GM19193 (cell line): ENCODE measurements around the gene DUSP8.

Experiments
- POLR2A ChIP-seq: IDR thresholded peaks from 4 replicates; pipeline ENCODE4 v1.6.1; 2011; ENCODE audit not compliant: insufficient read depth, insufficient read length; ENCODE audit errors: extremely low read depth

Gene DUSP8, protein sequence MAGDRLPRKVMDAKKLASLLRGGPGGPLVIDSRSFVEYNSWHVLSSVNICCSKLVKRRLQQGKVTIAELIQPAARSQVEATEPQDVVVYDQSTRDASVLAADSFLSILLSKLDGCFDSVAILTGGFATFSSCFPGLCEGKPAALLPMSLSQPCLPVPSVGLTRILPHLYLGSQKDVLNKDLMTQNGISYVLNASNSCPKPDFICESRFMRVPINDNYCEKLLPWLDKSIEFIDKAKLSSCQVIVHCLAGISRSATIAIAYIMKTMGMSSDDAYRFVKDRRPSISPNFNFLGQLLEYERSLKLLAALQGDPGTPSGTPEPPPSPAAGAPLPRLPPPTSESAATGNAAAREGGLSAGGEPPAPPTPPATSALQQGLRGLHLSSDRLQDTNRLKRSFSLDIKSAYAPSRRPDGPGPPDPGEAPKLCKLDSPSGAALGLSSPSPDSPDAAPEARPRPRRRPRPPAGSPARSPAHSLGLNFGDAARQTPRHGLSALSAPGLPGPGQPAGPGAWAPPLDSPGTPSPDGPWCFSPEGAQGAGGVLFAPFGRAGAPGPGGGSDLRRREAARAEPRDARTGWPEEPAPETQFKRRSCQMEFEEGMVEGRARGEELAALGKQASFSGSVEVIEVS

GRCh38 chr11:1572197-1573076 is at the start of gene DUSP8:
TSS of gene DUSP8 (minus strand) at chr11:1572271. CDS start at chr11:1565826, 6,445 bp downstream.
- no peak for TF ChIP-seq POLR2A

GRCh38 chr11:1619449-1619848 is 47.4 kb upstream of the DUSP8 start:
- no peak for TF ChIP-seq POLR2A

DNA sequence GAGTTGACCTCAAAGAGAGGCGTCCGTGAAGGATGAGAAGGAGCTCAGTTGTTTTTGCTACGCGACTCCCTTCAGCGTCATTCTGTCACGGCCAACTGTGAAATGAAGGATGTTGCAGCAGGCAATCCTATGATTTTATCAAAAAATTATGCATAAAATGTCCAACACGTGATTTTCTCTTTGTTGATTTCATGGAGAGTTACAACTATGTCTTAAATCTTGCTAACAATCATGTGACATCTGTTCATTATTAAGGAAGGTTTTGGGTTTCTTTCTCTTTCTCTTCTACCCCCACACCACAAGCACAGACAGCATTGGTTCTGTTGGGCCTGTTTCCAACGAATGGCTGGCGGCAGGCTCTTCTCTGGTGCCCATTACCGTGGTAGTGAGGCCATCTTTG is 46.2 kb upstream of the DUSP8 start:
- no peak for TF ChIP-seq POLR2A

GRCh38 chr11:1608363-1608762 is 36.3 kb upstream of the DUSP8 start, which contains the start of gene KRTAP5-3:
TSS of gene KRTAP5-3 (minus strand) at chr11:1608463. CDS start at chr11:1608385, 78 bp downstream.
- TF ChIP-seq POLR2A, result no peak

DNA sequence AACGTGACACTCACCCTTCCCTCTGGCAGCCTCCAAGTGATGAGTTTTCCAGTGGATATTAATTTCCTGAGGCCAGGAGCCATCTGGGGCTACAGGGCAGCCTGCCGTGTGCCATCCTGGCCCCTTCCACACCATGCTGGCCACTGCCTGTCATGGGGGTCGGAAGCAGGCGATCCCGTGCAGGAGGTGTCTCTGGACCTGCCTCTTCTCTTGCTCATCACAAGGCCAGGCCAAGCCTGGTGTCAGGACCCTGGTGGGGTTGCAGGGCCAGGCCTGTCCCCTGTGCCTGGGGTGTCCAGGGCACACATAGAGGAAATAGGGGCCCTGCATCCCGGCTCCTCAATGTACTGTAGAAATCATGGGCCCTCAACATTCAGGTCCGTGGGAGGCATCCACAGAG is 32.6 kb upstream of the DUSP8 start:
- no peak for TF ChIP-seq POLR2A

DNA sequence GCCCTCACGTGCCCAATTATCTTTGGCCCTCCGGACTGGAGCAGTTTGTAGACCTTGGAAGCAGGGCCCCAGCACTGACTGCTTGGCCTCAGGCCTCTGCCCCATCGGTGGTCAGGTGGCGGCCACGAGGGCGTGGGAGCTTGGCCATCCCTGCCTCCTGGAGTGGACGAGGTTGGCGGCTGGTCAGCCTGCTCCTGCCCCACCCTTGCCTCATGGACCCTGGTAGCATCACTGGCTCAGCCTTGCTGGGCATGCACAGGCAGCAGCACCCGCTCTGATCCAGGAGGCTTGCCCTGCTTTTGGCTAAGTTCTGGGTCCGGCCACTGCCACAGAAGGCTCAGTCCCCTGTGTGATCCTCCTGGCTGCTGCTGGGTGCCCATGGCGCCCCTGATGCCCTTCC is 32.1 kb upstream of the DUSP8 start:
- no peak for TF ChIP-seq POLR2A

DNA sequence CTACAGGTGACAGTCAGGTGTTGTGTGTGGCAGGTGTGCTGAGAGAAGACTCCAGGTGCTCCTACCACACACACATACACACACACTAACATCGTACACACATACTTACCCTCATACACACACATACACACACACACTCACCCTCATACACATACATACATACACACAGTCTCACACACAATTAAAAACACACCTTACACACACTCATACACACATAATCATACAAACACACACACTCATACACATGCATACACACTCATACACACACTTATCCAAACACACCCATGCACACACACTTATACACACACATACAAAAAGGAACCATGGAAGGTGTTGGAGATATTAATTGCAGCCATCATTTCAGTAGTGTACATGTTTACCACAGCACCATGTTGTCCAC is 31.6 kb upstream of the DUSP8 start:
- TF ChIP-seq POLR2A, result no peak

DNA sequence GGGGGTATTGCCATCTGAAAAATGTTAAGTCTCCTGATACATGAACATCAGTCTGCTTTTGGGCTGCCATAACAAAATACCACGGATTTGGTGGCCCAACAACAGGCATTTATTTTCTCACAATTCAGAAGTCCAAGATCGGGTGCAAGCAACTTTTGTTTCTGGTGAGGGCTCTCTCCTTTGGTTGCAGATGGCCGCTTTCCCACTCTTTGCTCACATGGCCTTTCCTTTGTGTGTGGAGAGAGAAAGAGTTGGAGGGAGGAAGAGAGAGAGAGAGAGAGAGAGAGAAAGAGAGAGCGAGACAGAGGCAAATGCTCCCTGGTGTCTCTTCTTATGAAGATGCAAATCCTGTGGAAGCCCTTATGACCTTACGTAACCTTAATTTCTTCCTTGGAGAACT is 28.6 kb upstream of the DUSP8 start:
- no peak for TF ChIP-seq POLR2A

DNA sequence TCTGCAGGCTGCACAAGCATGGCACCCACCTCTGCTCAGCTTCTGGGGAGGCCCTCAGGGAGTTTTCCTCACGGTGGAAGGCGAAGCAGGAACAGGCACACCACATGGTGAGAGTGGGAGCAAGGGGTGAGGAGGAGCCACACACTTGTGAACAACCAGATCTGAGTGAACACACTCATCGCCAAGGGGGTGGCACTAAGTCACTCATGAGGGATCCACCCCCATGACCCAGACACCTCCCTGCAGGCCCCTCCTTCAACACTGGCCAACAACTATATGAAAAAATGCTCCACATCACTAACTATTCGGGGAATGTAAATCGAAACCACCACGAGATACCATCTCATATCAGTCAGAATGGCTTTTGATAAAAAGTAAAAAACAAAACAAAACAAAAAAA is 26.7 kb upstream of the DUSP8 start:
- no peak for TF ChIP-seq POLR2A

- TF ChIP-seq POLR2A, result no peak
Observed at GRCh38 chr11:1597994-1598380, 25.9 kb upstream of the DUSP8 start, which contains the start of gene KRTAP5-2. TSS of gene KRTAP5-2 (minus strand) at chr11:1598294. CDS start at chr11:1598250, 44 bp downstream.

DNA sequence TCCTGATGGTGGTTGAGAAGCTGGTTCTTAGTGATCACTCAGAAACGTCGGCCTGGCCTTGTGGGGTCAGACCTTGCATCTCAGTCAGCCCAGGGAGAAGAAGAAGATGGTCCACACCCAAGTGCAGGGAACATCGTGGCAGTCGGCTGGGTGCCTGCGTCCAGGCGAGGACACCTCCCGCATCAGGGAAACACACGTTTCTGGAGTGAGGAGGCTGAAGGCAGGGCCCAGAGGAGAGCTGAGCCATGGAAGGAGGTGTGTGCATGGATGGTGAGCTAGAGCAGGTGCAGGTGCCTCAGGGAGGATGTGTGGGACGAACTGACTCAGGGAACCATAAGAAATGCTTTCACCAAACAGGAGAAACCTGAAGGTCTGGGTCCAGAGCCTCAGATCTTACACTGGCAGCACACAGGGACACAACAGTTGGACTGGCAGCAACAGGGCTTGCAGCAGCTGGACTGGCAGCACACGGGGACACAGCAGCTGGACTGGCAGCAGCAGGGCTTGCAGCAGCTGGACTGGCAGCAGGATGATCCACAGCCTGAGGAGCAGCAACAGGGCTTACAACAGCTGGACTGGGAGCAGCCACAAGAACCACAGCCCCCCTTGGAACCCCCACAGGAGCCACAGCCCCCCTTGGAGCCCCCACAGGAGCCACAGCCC is 25.4 kb upstream of the DUSP8 start:
- TF ChIP-seq POLR2A, result no peak

DNA sequence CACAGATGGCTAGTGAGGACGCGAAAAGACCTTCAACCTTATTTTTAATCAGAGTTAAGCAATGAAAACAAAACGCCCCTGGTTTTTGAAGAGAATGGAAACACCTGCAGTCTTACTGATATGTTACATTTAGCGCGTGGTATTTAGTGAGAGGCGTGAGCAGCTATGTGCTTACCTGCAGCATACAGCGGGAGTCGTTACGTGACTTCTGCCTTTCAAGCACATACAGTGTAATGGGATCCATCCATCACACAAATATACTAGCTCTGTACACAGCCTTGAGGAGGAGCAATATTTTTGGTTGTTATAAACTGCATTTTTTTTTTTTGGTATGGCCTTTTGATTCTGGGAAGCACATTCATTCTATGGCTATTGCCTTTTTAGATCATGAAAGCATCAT is 20.6 kb upstream of the DUSP8 start:
- TF ChIP-seq POLR2A, result no peak

DNA sequence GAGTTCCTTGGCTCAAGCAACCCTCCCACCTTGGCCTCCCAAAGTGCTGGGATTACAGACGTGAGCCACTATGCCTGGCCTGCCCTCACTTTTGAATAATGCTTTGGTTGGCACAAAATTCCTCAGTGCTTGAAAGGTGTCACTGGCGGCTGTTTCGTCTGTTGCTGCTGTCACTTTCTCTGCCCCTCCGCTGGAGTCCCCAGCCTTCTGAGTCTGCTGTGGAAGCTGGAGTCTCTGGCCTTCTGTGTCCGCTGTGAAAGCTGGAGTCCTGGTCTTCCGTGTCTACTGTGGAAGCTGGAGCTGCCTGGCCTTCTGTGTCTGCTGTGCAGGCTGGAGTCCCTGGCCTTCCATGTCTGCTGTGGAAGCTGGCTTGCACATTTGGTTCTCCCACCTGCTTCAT is 17.9 kb upstream of the DUSP8 start:
- no peak for TF ChIP-seq POLR2A

DNA sequence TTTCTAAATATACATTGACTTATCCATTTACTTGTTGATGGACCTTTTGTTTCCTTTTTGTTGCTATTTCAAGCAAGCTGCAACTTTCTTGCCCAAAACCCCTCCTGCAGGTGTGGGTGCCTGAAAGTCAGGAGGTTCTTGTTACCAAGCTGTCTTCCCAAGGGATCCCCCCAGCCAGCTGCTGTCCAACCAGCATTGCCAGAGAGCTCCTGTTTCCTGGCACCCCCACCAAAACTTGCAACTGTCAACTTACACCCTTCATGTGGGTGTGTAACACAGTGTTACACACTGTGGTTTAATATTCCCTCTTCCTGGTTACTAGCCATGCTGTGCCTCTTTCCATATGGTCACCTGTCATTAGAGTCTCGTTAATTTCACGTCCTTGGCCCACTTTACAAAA is 14.6 kb upstream of the DUSP8 start:
- no peak for TF ChIP-seq POLR2A
